ENCODE results near the gene CCBE1.

DNA sequence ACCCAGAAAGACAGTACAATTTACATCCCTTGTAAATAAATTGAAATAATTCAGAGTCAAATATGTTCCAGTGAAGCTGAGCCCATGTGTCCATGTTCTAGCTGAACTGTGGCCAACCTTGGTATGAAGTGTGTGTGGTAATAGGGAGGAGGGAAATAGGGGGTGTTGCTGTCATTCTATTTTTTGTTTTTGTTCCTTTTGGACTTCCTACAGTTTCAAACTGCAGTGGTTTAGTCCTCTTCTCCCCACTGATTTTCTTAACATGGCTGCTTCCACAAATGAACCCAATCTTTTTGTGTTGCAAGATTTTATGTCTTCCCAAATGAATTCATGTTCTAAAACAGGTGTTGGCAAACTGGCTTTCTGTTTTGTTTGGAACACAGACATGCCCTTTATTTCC is 156.9 kb downstream of the CCBE1 start:
- TF ChIP-seq, protein P1, sequence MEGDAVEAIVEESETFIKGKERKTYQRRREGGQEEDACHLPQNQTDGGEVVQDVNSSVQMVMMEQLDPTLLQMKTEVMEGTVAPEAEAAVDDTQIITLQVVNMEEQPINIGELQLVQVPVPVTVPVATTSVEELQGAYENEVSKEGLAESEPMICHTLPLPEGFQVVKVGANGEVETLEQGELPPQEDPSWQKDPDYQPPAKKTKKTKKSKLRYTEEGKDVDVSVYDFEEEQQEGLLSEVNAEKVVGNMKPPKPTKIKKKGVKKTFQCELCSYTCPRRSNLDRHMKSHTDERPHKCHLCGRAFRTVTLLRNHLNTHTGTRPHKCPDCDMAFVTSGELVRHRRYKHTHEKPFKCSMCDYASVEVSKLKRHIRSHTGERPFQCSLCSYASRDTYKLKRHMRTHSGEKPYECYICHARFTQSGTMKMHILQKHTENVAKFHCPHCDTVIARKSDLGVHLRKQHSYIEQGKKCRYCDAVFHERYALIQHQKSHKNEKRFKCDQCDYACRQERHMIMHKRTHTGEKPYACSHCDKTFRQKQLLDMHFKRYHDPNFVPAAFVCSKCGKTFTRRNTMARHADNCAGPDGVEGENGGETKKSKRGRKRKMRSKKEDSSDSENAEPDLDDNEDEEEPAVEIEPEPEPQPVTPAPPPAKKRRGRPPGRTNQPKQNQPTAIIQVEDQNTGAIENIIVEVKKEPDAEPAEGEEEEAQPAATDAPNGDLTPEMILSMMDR (conservative IDR thresholded peaks at IDR 0.05), result no peak
- TF ChIP-seq ZFX (IDR thresholded peaks at IDR 0.05), result no peak

Data from C4-2B (cell line).